HG02973 (cell line): ENCODE data around the gene EPYC.
A peak's percentile ranks its signal among the peaks of the same experiment; 100 is the strongest.

ENCODE experiments used
- ATAC-seq: cut with Tn5 transposase; IDR thresholded peaks from one replicate; pipeline ENCODE4 v1.9.1; 2021; ENCODE audit warnings: moderate library complexity; ENCODE audit not compliant: unreplicated experiment

The EPYC gene, protein sequence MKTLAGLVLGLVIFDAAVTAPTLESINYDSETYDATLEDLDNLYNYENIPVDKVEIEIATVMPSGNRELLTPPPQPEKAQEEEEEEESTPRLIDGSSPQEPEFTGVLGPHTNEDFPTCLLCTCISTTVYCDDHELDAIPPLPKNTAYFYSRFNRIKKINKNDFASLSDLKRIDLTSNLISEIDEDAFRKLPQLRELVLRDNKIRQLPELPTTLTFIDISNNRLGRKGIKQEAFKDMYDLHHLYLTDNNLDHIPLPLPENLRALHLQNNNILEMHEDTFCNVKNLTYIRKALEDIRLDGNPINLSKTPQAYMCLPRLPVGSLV

DNA sequence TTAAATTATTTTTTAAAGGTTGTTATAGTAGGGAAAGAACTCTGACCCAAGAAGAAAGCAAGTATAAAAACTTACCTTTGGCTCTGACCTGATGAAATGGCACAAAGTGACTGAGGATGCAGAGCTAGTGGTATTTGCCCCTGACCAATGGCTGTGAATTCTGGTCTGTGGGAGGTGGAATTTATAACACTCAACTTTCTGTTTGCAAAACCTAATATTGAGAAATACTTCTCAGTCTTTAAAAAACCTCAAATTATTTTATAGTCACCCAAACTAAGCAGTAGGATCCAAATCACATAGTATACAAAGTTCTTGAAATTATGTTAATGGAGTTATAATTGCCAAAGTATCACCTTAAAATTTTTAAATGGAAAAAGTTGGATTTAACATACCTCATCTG, at the start of gene EPYC:
TSS of gene EPYC (minus strand) at position 101 of the 400 bp plus-strand sequence. CDS start 2,407 bp downstream, outside the sequence.
- ATAC-seq: no peak

DNA sequence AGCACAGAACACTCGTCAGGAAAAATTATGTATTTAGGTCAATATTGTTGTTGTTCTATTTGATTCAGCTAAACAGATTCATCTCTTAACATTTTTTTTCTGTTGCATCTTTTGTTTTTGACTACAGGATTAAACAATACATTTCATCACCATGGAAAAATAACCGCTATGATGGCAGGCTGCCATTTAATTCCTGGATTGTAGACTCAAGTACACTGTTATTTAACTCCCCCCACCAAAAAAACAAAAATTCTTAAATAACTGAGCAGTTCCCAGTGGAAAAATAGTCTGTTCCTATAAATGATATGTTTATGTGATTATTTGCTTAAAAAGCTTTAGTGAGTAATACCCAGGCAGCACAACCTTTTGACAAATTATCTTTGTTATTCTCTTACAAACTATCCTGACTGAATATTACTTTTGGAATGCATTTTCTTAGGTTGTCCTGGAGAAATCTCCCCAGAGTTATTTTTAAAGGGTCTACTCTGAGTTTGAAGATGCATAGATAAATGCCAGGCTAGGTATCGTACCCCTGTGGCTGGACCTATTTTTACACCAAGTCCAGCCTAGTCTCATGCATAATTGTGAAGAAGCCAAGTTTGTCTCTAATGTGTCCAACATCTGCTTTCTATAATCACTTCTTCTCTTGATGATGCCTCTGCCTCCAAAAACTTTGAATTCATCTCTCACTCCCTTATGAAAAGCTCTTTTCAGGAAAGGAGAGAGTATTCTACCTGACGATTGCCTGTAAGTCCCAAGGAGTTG, 49.4 kb upstream of the EPYC start:
- no peak for ATAC-seq

DNA sequence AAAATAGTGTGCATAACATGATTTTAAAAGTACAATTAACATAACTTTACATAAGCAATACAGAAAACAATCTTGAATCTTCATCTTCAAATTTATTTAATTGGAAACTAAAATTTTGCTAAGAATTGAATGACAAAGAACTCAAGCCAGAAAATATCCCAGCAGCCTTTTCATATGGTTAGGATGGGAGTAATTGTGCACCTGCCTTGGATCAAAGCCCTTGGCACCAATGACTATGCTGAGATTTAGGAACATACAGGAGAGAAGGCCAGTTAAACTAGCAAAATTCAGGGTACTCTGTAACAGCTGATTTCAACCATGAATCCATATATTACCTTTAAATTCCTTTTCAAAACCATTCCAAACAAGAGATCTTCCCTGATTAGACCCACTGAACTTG, 47.3 kb upstream of the EPYC start:
- ATAC-seq: no peak

DNA sequence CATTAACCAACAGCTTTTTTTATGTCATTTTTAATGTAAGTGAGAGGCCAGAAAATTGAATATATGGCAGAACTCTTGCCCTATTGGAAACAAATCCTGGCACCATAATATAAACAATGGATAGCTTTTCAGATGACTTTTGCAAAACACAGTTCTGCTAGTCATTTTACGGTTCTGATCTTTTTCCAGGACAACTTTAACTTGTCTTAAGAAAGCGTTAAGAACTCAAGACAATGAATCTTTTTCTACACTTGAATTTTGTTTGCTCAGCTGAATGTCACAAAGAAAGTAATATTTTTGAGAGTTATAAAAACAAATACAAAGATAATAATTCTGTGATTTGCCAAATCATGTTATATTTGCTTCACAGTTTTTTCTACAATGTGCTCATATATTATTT, 39.8 kb upstream of the EPYC start:
- no peak for ATAC-seq

DNA sequence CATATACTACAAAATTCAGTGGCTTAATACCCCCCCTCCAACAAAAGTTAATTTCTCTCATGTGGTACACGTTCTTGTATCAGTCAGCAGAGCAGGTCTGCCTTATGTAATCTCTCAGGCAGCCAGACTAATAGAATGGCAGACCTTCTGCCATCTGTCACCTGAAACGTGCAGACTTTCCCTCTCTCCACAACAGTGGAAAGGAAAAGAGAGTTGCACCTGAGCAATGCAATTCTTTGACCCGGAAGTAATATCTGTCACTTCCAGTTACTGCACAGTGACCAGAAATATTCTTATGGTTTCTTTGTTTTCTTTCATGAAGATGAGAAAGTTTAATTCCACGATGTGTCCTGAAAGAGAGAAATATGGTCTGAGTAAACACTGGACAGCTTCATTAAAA, 38.6 kb upstream of the EPYC start:
- no peak for ATAC-seq

DNA sequence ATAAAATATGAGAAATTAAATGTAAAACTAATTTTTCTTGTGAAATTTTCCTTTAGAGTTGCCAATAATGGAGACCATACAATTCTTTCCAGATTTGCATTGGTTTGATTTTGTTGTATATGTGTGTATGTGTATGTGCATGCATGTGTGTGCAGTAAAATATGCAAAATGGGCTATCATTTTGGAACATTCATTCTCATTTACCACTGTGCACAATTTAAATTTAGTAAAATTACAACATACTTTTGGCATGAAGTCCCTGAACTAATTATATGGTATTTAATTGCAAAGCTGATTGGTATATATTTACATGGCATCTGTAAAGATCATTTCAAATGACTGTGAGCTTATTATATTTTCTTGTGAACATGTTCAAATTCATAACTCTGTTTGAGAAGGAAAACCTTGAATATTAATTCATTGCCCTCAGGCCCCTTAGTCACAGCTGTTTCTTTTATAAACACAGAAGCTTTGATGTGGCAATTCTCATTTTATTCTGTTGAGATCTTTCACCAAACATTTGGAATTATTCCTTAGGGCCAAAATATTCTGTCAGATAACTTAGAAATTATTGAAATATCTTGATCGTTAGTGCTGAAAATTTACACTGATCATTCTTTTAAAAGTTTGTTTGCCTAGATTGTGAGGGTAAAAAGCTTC, 35.5 kb upstream of the EPYC start:
- ATAC-seq: no peak

DNA sequence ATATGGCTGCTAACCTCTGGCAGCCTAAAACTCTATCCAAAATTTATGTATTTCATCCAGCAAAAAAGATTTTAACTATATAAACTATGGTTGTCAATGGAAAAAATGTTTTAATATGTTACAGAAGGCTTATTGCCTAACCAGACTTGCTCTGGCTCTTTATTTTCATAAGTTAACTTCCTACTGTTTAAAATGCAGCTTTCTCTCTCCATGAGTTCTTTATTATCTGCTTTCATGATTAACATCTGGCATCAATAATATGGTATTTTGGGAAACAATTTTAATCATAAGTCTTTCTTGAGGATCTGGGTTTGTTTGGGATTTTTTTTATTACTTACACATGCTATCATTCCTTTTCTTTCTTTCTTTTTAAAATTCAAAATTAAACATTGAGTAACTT, 32.5 kb upstream of the EPYC start:
- no peak for ATAC-seq

DNA sequence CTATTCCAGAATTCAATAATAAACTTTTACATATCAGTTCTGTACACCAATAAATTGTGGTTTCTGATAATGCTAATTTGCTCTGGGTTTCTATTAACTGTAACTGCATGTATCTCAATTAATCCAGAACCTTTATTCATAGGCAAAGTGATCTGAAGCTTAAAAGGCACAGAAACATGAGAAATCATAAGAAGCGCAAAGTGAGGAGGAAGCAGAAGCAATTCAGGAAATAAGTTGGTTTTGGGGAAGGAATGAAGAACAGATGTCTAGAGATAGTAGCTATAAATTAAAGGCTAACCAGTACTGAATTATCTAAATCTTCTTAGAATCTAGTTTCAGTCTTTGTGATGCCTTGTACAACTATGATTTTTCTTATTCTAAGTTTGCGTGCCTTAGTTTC, 28.5 kb upstream of the EPYC start:
- no peak for ATAC-seq

DNA sequence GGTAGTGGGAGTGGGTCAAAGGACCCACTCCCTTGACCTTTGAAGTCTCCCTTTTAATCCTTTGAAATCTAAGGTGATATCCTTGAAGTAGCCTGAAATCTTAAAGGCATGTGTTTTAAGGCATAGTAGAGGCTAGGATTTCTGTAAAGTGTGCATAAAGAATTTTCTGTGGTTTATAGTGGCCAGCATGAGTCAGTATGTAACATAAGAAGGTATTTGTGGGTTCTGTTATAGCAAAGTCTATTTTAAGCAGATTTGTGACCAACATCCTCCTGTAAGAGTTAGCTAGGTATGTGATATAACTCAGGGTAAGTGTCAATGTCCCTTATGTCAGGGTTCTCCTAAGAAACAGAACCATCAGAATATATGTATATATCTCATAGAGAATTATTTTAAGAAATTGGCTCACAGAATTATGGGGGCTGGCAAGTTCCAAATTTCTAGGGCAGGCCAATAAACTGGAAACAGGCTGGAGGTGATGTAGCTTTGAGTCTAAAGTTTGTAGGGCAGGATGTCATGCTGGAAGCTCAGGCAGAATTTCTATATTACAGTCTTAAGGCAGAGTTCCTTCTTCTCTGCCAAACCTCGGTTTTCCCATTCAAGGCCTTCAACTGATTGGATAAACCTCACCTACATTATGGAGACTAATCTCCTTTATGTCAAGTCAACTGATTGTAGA, 18.7 kb upstream of the EPYC start:
- ATAC-seq: peak; percentile 78

DNA sequence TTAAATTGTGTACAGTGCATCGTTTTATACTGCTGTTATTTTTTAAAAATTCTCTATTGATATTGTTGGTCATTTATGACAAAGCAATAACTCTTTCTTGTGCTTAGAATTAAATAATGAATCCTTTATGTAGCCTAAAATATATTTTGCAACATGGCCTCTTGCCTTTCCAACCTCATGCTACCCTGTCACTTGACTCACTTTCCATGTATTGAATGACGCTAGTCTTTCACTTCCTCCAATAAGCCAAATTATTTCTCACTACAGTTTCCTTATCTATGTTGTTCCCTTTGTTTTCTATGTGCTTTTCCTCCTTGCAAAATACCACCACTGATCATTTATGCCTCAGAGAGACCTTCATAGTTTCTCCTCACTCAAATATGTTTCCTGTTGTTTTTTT, 16.3 kb upstream of the EPYC start:
- ATAC-seq: no peak

DNA sequence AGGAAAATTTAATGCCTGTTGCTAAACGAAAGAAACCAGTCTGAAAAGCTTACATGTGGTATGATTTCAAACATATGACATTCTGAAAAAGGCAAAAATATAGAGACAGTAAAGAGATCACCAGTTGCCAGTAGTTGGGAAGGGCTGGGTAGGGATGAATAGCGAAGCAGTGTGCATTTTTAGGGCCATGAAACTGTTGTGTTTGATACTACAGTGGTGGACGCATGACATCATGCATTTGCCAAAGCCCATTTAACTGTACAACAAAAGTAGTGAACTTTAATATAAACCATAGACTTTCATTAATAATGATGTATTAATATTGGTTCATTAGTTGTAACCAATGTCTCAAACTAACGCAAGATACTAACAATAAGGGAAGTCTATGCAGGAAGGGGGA, 14.7 kb upstream of the EPYC start:
- no peak for ATAC-seq

DNA sequence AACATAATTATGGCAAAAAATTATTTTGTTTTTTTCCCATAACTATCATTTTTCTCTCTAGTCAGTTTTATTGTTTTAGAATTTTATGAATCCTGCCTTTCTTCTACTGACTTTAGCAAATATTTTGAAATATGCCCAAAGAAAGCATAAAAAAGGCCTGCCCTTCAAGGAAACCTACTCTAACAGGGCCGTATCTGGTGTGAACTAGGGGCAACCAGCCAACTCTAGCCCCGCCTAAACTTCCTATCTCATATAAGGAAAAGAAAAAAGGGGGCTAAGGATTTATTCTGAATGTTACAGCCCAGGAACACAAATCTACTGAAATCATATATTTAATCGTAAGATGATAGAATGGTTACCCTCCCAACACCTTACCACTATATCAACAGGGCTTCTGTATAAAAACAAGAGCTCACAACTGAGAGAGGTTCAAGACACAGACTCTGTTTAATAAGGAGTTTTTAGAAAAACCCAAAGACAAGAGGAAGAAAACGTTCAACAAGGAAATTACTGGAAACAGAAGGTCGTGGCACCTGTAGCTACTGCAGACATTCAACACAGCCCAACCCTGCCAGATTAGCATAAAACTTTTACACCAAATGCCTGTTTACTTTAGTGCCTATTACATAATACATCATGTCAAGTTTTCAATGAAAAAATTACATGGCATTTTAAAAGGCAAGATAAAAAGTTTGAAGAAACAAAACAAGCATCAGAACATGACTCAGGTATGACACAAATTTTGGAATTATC, 12.9 kb upstream of the EPYC start:
- ATAC-seq: no peak

DNA sequence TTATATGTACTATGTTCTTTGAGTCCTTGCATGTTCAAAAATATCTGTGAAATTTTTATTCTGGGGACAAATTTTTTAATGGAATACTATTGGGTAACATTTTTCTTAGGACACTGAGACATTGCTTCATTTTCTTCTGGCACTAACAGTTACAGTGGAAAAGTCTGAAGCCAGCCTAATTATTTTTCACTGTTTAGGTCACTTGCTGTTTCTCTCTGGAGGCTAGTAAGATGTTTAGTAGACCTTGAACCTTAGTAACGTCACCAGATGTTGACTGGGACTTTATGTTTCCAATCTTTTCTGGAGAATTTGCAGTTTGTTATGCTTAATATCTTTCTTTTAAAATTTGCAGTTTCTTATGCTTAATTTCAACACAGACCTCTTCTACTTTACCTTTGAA, 12.3 kb upstream of the EPYC start:
- ATAC-seq: no peak

DNA sequence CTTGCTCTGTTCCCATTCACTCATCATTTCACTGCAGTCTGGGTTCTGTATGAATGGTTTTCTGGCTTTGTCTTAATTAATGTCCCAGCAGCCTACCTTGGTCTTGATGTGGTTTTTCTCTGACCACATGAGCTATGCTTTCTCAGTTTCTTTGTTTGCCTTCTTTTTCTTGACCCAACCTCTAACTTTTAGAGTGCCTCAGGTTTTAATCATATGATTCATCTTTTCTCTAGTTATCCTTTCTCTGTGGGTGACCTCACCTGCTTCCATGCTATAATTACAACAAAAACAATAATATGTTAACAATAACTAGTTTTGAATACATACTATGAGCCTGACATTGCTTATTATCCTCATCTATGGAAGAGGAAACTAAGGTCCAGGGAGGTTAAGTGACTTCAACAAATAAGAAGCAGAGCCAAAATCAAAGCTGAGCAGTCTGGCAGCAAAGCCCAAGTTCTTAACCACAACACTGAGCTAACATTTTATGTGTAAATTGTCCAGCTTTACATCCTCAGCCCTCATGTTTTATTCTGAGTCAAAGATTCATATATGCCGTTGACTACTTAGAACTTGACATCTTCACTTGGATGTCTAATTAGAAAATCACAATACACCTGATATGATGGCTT, 4.7 kb upstream of the EPYC start:
- ATAC-seq: peak; percentile 88

DNA sequence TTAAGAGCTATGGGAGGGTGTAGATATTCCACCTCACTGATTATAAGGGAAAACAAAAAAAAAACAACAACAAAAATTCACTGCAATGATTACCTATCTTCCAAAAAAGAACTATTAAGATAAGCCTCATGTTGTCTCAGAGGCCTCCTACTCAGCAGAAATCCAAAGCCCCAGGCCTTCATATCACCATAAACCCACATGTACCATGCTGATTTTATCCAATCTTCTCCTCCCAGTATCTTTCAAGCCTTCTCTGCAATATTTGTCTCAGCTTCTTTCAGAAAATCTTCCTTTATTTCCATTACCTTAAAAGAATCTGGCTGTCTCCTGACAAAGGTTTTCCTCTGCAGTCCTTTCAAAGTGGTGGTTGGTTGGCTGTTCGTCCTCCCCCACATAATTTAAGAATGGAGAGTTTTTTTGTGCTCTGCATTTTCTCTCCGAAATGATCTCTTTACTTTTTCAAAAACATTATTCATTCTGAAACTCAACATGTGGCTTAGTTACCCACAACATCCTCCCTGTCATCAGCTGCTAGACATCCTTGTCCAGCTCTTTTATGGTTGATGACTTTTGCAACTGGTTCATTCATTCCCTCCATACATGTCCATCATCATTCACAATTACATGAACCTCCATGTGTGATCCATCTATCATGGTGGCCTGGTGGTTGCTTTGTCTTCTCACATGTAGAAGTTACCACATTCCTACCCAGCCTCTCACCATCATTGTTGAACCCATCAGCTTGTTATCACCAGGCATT, 2.9 kb upstream of the EPYC start:
- ATAC-seq: peak; percentile 80

DNA sequence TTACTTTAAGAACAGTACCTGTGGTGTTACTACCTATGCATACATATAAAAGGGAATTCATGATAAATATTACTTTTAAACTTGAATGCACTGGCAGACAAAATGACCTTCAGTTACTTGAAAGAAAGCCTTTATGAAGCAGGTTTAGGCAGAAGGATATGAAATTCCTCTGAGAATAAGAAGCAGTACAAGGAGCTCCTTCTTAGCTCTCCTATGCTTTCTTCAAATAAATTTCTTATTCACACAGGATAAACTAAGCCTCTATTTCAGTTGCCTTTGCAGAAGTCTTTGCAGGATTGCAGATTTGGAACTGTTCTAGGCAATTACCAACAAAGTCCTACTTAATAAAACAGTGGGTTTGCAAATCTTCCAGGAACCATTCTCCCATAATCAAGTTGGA, 1.0 kb downstream of the EPYC start:
- no peak for ATAC-seq

DNA sequence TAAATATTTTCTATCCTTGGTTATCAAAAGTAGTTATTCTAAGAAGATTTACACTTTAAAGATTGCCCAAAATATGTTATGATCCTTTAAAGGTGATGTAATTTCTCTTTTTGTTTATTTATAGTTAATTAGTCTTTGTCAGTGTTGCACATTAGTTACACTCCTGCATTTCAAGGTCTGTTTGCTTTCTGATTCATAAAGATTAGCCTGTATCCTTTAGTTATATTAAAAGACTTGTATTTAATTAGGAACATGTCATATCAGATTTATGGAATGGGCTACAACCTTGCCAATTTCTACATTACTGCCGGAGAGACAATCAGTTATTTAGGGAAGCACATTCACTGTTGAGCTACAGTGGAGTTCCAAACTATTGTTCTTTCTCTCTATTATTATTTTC, 3.5 kb downstream of the EPYC start:
- no peak for ATAC-seq

DNA sequence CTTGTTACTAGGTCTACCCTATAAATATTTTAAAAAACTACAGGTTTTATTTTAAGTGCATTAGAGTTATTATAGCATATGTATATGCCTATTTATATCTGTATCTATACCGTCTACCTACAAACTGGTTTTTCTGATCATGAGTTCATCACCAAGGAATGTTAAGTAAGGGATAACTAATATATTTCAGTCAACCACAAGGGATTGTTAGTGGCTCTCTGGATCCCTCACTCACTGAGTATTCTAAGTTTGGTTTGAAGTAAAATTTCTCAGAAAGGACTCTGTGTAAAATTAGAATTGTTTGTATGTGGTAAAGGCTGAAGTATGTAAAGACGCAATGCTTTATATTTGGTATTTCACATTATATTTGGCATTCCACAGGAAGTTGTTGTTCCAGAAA, 4.8 kb downstream of the EPYC start:
- ATAC-seq: no peak

DNA sequence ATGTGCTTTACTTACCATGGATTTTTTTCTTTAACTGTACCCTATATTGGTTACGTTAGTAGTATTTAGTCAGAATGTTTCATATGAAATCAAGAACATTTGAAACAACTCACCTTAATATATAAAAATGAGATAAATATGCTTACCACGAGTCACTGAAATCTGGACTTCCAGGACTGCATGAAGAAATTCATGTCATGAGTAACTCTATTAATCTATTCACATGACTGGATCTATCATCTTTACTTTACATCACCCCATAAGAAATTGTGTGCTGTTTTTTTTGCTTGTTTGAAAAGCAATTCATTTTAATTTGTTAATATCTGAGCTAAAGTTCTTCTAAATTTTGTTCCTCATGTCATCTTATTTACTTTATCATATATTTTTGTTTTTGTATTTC, 5.2 kb downstream of the EPYC start:
- no peak for ATAC-seq

DNA sequence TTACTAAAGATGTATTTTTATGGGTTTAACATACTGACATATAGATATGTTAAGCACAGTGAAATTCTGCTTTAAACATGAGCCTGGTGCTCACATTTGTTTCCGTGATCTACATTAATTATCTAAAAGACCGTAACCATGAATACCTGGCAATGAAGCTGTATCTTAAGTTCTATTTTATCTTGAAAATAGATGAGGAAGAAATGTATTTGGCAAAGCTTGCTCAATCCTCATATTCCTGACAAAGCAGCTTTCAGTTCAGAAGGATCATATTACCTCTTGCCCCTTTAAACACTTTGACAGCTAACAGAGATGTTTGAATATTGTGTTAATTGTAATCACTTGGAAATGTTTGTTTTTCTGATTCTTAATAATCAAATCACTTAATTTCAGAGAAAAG, 9.8 kb downstream of the EPYC start:
- no peak for ATAC-seq
